DOHH2 (cell line): ENCODE data around the gene SRBD1.

Experiments
- H3F3A ChIP-seq: fragments of 200-600 bp; sonication (generic), shearing (Covaris generic); 2 replicates; pipeline ENCODE4 v1.6.0; 2016; ENCODE audit warnings: antibody characterized with exemption, mild to moderate bottlenecking; ENCODE audit not compliant: control insufficient read depth, insufficient read depth
- H3K27ac ChIP-seq: fragments of 200-600 bp; sonication (generic); 2 replicates; pipeline ENCODE4 v1.5.1; 2014; ENCODE audit warnings: low read depth, mild to moderate bottlenecking, low read length, moderate library complexity
- H3K27me3 ChIP-seq: fragments of 200-600 bp; sonication (generic); 2 replicates; pipeline ENCODE4 v1.6.1; 2014; ENCODE audit warnings: mild to moderate bottlenecking, low read length, mixed read lengths; ENCODE audit not compliant: control insufficient read depth
- H3K36me3 ChIP-seq: fragments of 200-600 bp; sonication (generic); 2 replicates; pipeline ENCODE4 v1.6.1; 2014; ENCODE audit warnings: mild to moderate bottlenecking, low read length, moderate library complexity, mixed read lengths; ENCODE audit not compliant: control insufficient read depth
- H3K4me1 ChIP-seq: fragments of 200-600 bp; sonication (generic); 2 replicates; pipeline ENCODE4 v1.6.1; 2014; ENCODE audit warnings: mild to moderate bottlenecking, low read length, mixed read lengths; ENCODE audit not compliant: control insufficient read depth
- H3K4me2 ChIP-seq: fragments of 200-600 bp; sonication (generic); 2 replicates; pipeline ENCODE4 v1.6.0; 2014; ENCODE audit warnings: mild to moderate bottlenecking, low read length, moderate library complexity
- H3K4me3 ChIP-seq: fragments of 200-600 bp; sonication (generic); 2 replicates; pipeline ENCODE4 v1.5.1; 2014; ENCODE audit warnings: mild to moderate bottlenecking, low read length, mixed read lengths
- H3K79me2 ChIP-seq: fragments of 200-600 bp; sonication (generic); 2 replicates; pipeline ENCODE4 v1.6.1; 2014; ENCODE audit warnings: mild to moderate bottlenecking, low read length, mixed read lengths; ENCODE audit not compliant: control insufficient read depth
- H3K9me2 ChIP-seq: fragments of 200-600 bp; sonication (generic); replicated peaks from 2 replicates; pipeline ENCODE4 v1.6.1; 2014; ENCODE audit warnings: mild to moderate bottlenecking, low read length, mixed read lengths; ENCODE audit not compliant: control insufficient read depth
- H3K9me3 ChIP-seq: fragments of 200-600 bp; sonication (generic); 2 replicates; pipeline ENCODE4 v1.6.1; 2014; ENCODE audit warnings: antibody characterized with exemption, low read length, mixed read lengths; ENCODE audit not compliant: control insufficient read depth, insufficient read depth
- H4K20me1 ChIP-seq: fragments of 200-600 bp; sonication (generic); 2 replicates; pipeline ENCODE4 v1.6.0; 2014; ENCODE audit warnings: low read depth, mild to moderate bottlenecking, antibody characterized with exemption, low read length, moderate library complexity; ENCODE audit not compliant: control insufficient read depth, insufficient read depth
- CTCF ChIP-seq: fragments of 200-600 bp; sonication (generic); IDR thresholded peaks from one replicate; pipeline ENCODE4 v1.5.1; 2014; ENCODE audit warnings: antibody characterized with exemption, mild to moderate bottlenecking, low read depth, low read length; ENCODE audit not compliant: poor library complexity, severe bottlenecking
- EZH2phosphoT487 ChIP-seq: fragments of 200-600 bp; sonication (generic); IDR thresholded peaks from 2 replicates; pipeline ENCODE4 v1.6.1; 2017; ENCODE audit warnings: borderline replicate concordance, mild to moderate bottlenecking, antibody characterized with exemption, low read length, moderate library complexity, mixed read lengths

SRBD1 gene

GRCh38 chr2:45545943-45546342 lies 65.1 kb downstream of the SRBD1 start:
- Histone ChIP-seq H3K4me2 (no peak overlapping the region), H3K4me1 (no peaks in the 10 kb centered on the region), H3F3A (no peaks in the 10 kb centered on the region), H3K27me3 (no peaks in the 10 kb centered on the region), H3K79me2 (no peaks in the 10 kb centered on the region), H3K9me2 (no peaks in the 10 kb centered on the region), H4K20me1 (no peaks in the 10 kb centered on the region), H3K4me3 (no peak overlapping the region), H3K9me3 (peaks cover 16% of the 10 kb centered on the region), H3K36me3 (peaks cover 23% of the 10 kb centered on the region), H3K27ac (no peak overlapping the region)
- TF ChIP-seq CTCF: no peak
- no peak for TF ChIP-seq EZH2phosphoT487

GRCh38 chr2:45543257-45543656 lies 67.8 kb downstream of the SRBD1 start:
- Histone ChIP-seq H3K4me1 (no peaks in the 10 kb centered on the region), H3K79me2 (no peaks in the 10 kb centered on the region), H3K4me2 (no peak overlapping the region), H3K36me3 (peaks cover 26% of the 10 kb centered on the region), H3K9me2 (no peaks in the 10 kb centered on the region), H3K9me3 (peaks cover 19% of the 10 kb centered on the region), H4K20me1 (no peaks in the 10 kb centered on the region), H3K27ac (no peak overlapping the region), H3F3A (no peaks in the 10 kb centered on the region), H3K4me3 (no peak overlapping the region), H3K27me3 (no peaks in the 10 kb centered on the region)
- no peak for TF ChIP-seq CTCF
- TF ChIP-seq EZH2phosphoT487: no peak

GRCh38 chr2:45542013-45542412 lies 69.1 kb downstream of the SRBD1 start:
- Histone ChIP-seq H3K79me2 (no peaks in the 10 kb centered on the region), H4K20me1 (no peaks in the 10 kb centered on the region), H3F3A (no peaks in the 10 kb centered on the region), H3K4me2 (no peak overlapping the region), H3K9me2 (no peaks in the 10 kb centered on the region), H3K27me3 (no peaks in the 10 kb centered on the region), H3K4me1 (no peaks in the 10 kb centered on the region), H3K36me3 (peaks cover 26% of the 10 kb centered on the region), H3K4me3 (no peak overlapping the region), H3K27ac (no peak overlapping the region), H3K9me3 (peaks cover 19% of the 10 kb centered on the region)
- TF ChIP-seq CTCF (no peak), EZH2phosphoT487 (no peak)

GRCh38 chr2:45541450-45541849 lies 69.6 kb downstream of the SRBD1 start:
- peaks cover 26% of the 10 kb centered on the region for H3K36me3 ChIP-seq
- H3K9me3 ChIP-seq: peaks cover 19% of the 10 kb centered on the region
- TF ChIP-seq EZH2phosphoT487 (no peak), CTCF (no peak)
- H3K9me2 ChIP-seq: no peaks in the 10 kb centered on the region
- H3K27me3 ChIP-seq: no peaks in the 10 kb centered on the region
- H4K20me1 ChIP-seq: no peaks in the 10 kb centered on the region
- H3K4me1 ChIP-seq: no peaks in the 10 kb centered on the region
- no peak overlapping the region for H3K27ac ChIP-seq
- no peak overlapping the region for H3K4me3 ChIP-seq
- H3K79me2 ChIP-seq: no peaks in the 10 kb centered on the region
- no peak overlapping the region for H3K4me2 ChIP-seq
- no peaks in the 10 kb centered on the region for H3F3A ChIP-seq
